HepG2 (cell line): ENCODE measurements around the gene CHPF. TPM values are rescaled to one million over a fixed set of nuclear protein-coding genes. Genes with fewer than 3 reads are reported as not detected.

Experiments used
- AGO2 ChIP-seq: fragments of 200-400 bp; formaldehyde crosslinking; optimal IDR thresholded peaks from 2 replicates; pipeline ENCODE3; 2017; ENCODE audit warnings: mild to moderate bottlenecking, low read depth, low read length, moderate library complexity
- ATAD3A ChIP-seq: sonication (generic); formaldehyde crosslinking; IDR thresholded peaks from 2 replicates; pipeline ENCODE4 v1.4.0; 2020; ENCODE audit warnings: missing genetic modification reagents
- EHMT2 ChIP-seq: fragments of 200-600 bp; sonication (generic); IDR thresholded peaks from 2 replicates; pipeline ENCODE4 v1.7.0; 2017; ENCODE audit warnings: antibody characterized with exemption, low read depth, low read length, borderline replicate concordance
- FLYWCH1 ChIP-seq: sonication (generic); formaldehyde crosslinking; IDR thresholded peaks from 2 replicates; pipeline ENCODE4 v1.8.1; 2023; ENCODE audit warnings: mild to moderate bottlenecking, missing genetic modification reagents
- FOXO1 ChIP-seq: sonication (generic); formaldehyde crosslinking; IDR thresholded peaks from 2 replicates; pipeline ENCODE4 v1.4.0; 2020; ENCODE audit warnings: missing genetic modification reagents
- GFI1 ChIP-seq: sonication (generic); formaldehyde crosslinking; IDR thresholded peaks from 2 replicates; pipeline ENCODE4 v1.5.0; 2020; ENCODE audit warnings: missing genetic modification reagents, mild to moderate bottlenecking, borderline replicate concordance
- NFE2 ChIP-seq: sonication (generic); formaldehyde crosslinking; IDR thresholded peaks from 2 replicates; pipeline ENCODE4 v1.4.0; 2020; ENCODE audit warnings: missing genetic modification reagents
- RORA ChIP-seq: sonication (generic); formaldehyde crosslinking; IDR thresholded peaks from 2 replicates; pipeline ENCODE4 v1.5.0; 2020; ENCODE audit warnings: mild to moderate bottlenecking, missing genetic modification reagents, moderate library complexity
- TCF7 ChIP-seq: sonication (generic); IDR thresholded peaks from 2 replicates; pipeline ENCODE4 v1.6.1; 2016; ENCODE audit warnings: antibody characterized with exemption, low read depth
- TCF7L2 ChIP-seq: IDR thresholded peaks from 2 replicates; pipeline ENCODE4 v1.6.1; 2011; ENCODE audit warnings: mild to moderate bottlenecking, low read depth, low read length, moderate library complexity
- ZNF17 ChIP-seq: sonication (generic); formaldehyde crosslinking; IDR thresholded peaks from 2 replicates; pipeline ENCODE4 v1.5.0; 2020; ENCODE audit warnings: mild to moderate bottlenecking, missing genetic modification reagents
- ZNF230 ChIP-seq: sonication (generic); formaldehyde crosslinking; IDR thresholded peaks from 2 replicates; pipeline ENCODE4 v1.4.0; 2020; ENCODE audit warnings: mild to moderate bottlenecking, missing genetic modification reagents
- ZNF569 ChIP-seq: sonication (generic); formaldehyde crosslinking; IDR thresholded peaks from 2 replicates; pipeline ENCODE4 v1.5.0; 2020; ENCODE audit warnings: mild to moderate bottlenecking, missing genetic modification reagents, moderate library complexity, borderline replicate concordance
- ZNF605 ChIP-seq: sonication (generic); formaldehyde crosslinking; IDR thresholded peaks from 2 replicates; pipeline ENCODE4 v1.8.0; 2022; ENCODE audit warnings: mild to moderate bottlenecking, missing genetic modification reagents
- ZNF652 ChIP-seq: IDR thresholded peaks from 2 replicates; pipeline ENCODE4 v1.6.1; 2016; ENCODE audit warnings: low read depth, borderline replicate concordance
- ZNF784 ChIP-seq: sonication (generic); formaldehyde crosslinking; IDR thresholded peaks from 2 replicates; pipeline ENCODE4 v1.5.1; 2020; ENCODE audit warnings: missing genetic modification reagents, mild to moderate bottlenecking, borderline replicate concordance
- ZNF839 ChIP-seq: sonication (generic); formaldehyde crosslinking; IDR thresholded peaks from 2 replicates; pipeline ENCODE4 v1.4.0; 2020; ENCODE audit warnings: missing genetic modification reagents, mild to moderate bottlenecking, borderline replicate concordance
- polyA plus RNA-seq, 8 experiments: library from polyadenylated mRNA; depleted of rRNA in 3 of 8; stranded (reverse) in 7 of 8; unstranded in 1 of 8; fragments of >200 nt; fragmentation: Illumina TruSeq in 4 of 8; extraction: Trizol in 4 of 8; gene quantifications; 2 replicates each; pipeline versions ENCODE4 v1.2.1 to v1.2.3, GENCODE V29; 2011 to 2016; ENCODE audit warnings: low read depth in 4 of 8, missing spikeins in 1 of 8, mixed read lengths in 1 of 8; ENCODE audit not compliant: insufficient read depth in 1 of 8
- total RNA-seq, 5 experiments: library from RNA; depleted of rRNA; stranded (reverse); fragments of >200 nt; fragmentation: Illumina TruSeq; extraction: Trizol; gene quantifications; 2 replicates each; pipeline ENCODE4 v1.2.3, GENCODE V29; 2016; ENCODE audit warnings: low read depth in 1 of 5
- TF ChIP-seq, protein P1 (sequence below): sonication (generic); formaldehyde crosslinking; IDR thresholded peaks from 2 replicates; pipeline ENCODE4 v1.5.0; 2020; ENCODE audit warnings: missing genetic modification reagents
- TF ChIP-seq, protein P2 (sequence below), 2 experiments: sonication (generic) in 1 of 2; formaldehyde crosslinking in 1 of 2; IDR thresholded peaks; 2 replicates each; pipeline versions ENCODE4 v1.6.1 to v1.9.0; 2014 to 2022; ENCODE audit warnings: antibody characterized with exemption in 1 of 2, borderline replicate concordance in 1 of 2, inconsistent platforms in 1 of 2, low read depth in 1 of 2, missing genetic modification reagents in 1 of 2
- TF ChIP-seq, protein P3 (sequence below): sonication (generic); formaldehyde crosslinking; IDR thresholded peaks from 2 replicates; pipeline ENCODE4 v1.5.1; 2020; ENCODE audit warnings: mild to moderate bottlenecking, missing genetic modification reagents, moderate library complexity

The CHPF gene
- total and polyA plus RNA-seq, 2 of the 13 experiments (the other 11 are each of a cell fraction or from before 2014, with no cell fraction given) = 79.6 to 111 TPM

- TF ChIP-seq ZNF230 (CRISPR knock-in tag) (peak; percentile 87), TCF7 (no peak), EHMT2 (no peak), GFI1 (no peak), ATAD3A (CRISPR knock-in tag) (no peak), AGO2 (peak; percentile 77), NFE2 (CRISPR knock-in tag) (0 out of 2 replicates have a peak, but pooled peaks have one; percentile 24), FLYWCH1 (no peak), ZNF784 (peak; percentile 63; the same call in 1 of the 2 replicates), ZNF839 (no peak), ZNF652 (CRISPR knock-in tag) (0 out of 2 replicates have a peak, but pooled peaks have one; percentile 8), ZNF569 (CRISPR knock-in tag) (no peak), FOXO1 (CRISPR knock-in tag) (no peak), ZNF605 (CRISPR knock-in tag) (no peak), TCF7L2 (no peak), RORA (no peak), ZNF17 (no peak)
- TF ChIP-seq, protein P1, sequence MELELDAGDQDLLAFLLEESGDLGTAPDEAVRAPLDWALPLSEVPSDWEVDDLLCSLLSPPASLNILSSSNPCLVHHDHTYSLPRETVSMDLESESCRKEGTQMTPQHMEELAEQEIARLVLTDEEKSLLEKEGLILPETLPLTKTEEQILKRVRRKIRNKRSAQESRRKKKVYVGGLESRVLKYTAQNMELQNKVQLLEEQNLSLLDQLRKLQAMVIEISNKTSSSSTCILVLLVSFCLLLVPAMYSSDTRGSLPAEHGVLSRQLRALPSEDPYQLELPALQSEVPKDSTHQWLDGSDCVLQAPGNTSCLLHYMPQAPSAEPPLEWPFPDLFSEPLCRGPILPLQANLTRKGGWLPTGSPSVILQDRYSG (CRISPR knock-in tag) = no peak
- TF ChIP-seq, protein P2, sequence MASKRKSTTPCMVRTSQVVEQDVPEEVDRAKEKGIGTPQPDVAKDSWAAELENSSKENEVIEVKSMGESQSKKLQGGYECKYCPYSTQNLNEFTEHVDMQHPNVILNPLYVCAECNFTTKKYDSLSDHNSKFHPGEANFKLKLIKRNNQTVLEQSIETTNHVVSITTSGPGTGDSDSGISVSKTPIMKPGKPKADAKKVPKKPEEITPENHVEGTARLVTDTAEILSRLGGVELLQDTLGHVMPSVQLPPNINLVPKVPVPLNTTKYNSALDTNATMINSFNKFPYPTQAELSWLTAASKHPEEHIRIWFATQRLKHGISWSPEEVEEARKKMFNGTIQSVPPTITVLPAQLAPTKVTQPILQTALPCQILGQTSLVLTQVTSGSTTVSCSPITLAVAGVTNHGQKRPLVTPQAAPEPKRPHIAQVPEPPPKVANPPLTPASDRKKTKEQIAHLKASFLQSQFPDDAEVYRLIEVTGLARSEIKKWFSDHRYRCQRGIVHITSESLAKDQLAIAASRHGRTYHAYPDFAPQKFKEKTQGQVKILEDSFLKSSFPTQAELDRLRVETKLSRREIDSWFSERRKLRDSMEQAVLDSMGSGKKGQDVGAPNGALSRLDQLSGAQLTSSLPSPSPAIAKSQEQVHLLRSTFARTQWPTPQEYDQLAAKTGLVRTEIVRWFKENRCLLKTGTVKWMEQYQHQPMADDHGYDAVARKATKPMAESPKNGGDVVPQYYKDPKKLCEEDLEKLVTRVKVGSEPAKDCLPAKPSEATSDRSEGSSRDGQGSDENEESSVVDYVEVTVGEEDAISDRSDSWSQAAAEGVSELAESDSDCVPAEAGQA (IDR thresholded peaks at IDR 0.05; ENCODE audit: low read depth) = peak; percentile 36; the same call in 1 of the 2 replicates
- TF ChIP-seq, protein P2 (CRISPR knock-in tag; IDR thresholded peaks at IDR 0.05; ENCODE audit: borderline replicate concordance) = no peak
- TF ChIP-seq, protein P3, sequence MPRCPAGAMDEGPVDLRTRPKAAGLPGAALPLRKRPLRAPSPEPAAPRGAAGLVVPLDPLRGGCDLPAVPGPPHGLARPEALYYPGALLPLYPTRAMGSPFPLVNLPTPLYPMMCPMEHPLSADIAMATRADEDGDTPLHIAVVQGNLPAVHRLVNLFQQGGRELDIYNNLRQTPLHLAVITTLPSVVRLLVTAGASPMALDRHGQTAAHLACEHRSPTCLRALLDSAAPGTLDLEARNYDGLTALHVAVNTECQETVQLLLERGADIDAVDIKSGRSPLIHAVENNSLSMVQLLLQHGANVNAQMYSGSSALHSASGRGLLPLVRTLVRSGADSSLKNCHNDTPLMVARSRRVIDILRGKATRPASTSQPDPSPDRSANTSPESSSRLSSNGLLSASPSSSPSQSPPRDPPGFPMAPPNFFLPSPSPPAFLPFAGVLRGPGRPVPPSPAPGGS (CRISPR knock-in tag) = no peak; the same call in none of the 2 replicates
Measured at GRCh38 chr2:219498280-219499057, 45.1 kb downstream of the CHPF start, which contains the start of gene GMPPA (continued).
